SHP77 (cell line): Measurements from ENCODE around the gene GSTA3.
A peak's percentile ranks its signal among the peaks of the same experiment; 100 is the strongest.
"Not testable (repeated sequence)": the region's sequence is repeated elsewhere in the genome, so short reads cannot be mapped to it uniquely, and the experiment has no call there.

ENCODE experiments used
- DNase-seq, 2 experiments: peaks; one replicate each; lab custom pipeline; 2025; lab: John Stamatoyannopoulos, UW

Gene GSTA3

GRCh38 chr6:52909531-52909930 is at the start of gene GSTA3:
GSTA3 (minus strand) TSS chr6:52909698; CDS start chr6:52905834, 3,864 bp downstream.
- DNase-seq: no peak

- no peak for DNase-seq
These were observed 49.2 kb upstream of the GSTA3 start for GRCh38 chr6:52958546-52959255.

- DNase-seq: no peak
These were observed 46.4 kb upstream of the GSTA3 start for GRCh38 chr6:52955871-52956270.

- DNase-seq: no peak
These were observed 44.7 kb upstream of the GSTA3 start for GRCh38 chr6:52953911-52954839.

- DNase-seq: no peak
These were observed 36.8 kb upstream of the GSTA3 start for GRCh38 chr6:52946306-52946705.

GRCh38 chr6:52942821-52943220 is 33.3 kb upstream of the GSTA3 start:
- not testable (repeated sequence) for DNase-seq

GRCh38 chr6:52942221-52942620 is 32.7 kb upstream of the GSTA3 start:
- no peak for DNase-seq

GRCh38 chr6:52937908-52938307 is 28.4 kb upstream of the GSTA3 start:
- DNase-seq: no peak

GRCh38 chr6:52933778-52934177 is 24.3 kb upstream of the GSTA3 start:
- no peak for DNase-seq

- DNase-seq: no peak
These were observed 21.9 kb upstream of the GSTA3 start for GRCh38 chr6:52931351-52931750.

GRCh38 chr6:52929321-52930164 is 20.0 kb upstream of the GSTA3 start:
- peak; percentile 77 to 82 for DNase-seq

- no peak for DNase-seq
These were observed 18.0 kb upstream of the GSTA3 start for GRCh38 chr6:52927451-52927850.

- no peak for DNase-seq
These were observed 16.7 kb upstream of the GSTA3 start for GRCh38 chr6:52925919-52926792.

GRCh38 chr6:52925042-52925441 is 15.5 kb upstream of the GSTA3 start:
- DNase-seq: no peak

GRCh38 chr6:52923689-52924088 is 14.2 kb upstream of the GSTA3 start:
- not testable (repeated sequence) for DNase-seq

- DNase-seq: no peak
These were observed 12.7 kb upstream of the GSTA3 start for GRCh38 chr6:52922161-52922560.

- DNase-seq: no peak
These were observed 12.2 kb upstream of the GSTA3 start for GRCh38 chr6:52921743-52922142.

- not testable (repeated sequence) for DNase-seq
These were observed 10.0 kb upstream of the GSTA3 start for GRCh38 chr6:52919511-52919910.

- not testable (repeated sequence) for DNase-seq
These were observed 9.3 kb upstream of the GSTA3 start for GRCh38 chr6:52918771-52919170.

GRCh38 chr6:52918027-52918686 is 8.7 kb upstream of the GSTA3 start:
- not testable (repeated sequence) for DNase-seq

- DNase-seq: no peak
These were observed 5.0 kb upstream of the GSTA3 start for GRCh38 chr6:52914516-52914915.
